ENCODE data around the gene DNAH10. TPM values are rescaled to one million over a fixed set of nuclear protein-coding genes. Genes with fewer than 3 reads are reported as not detected.

The DNAH10 gene
- total and polyA plus RNA-seq, 5 experiments from 2014 or later = 0.25 to 0.65 (median 0.30) TPM; not detected in 2

GRCh38 chr12:123853396-123854070, 91.4 kb downstream of the DNAH10 start:
- ATAC-seq = no peak
- POLR2A ChIA-PET = no interaction called here
- no peak overlapping the region for H3K27ac Mint-ChIP-seq
- no peaks in the 10 kb centered on the region for H3K27me3 Mint-ChIP-seq
- H3K4me1 Mint-ChIP-seq = peaks cover 0 to 2% (median 0%) of the 10 kb centered on the region in 4 donors
- DNase-seq = no peak
- no peak overlapping the region for H3K4me3 Mint-ChIP-seq
- H3K9me3 Mint-ChIP-seq = no peaks in the 10 kb centered on the region
- no peaks in the 10 kb centered on the region for H3K36me3 Mint-ChIP-seq

DNA sequence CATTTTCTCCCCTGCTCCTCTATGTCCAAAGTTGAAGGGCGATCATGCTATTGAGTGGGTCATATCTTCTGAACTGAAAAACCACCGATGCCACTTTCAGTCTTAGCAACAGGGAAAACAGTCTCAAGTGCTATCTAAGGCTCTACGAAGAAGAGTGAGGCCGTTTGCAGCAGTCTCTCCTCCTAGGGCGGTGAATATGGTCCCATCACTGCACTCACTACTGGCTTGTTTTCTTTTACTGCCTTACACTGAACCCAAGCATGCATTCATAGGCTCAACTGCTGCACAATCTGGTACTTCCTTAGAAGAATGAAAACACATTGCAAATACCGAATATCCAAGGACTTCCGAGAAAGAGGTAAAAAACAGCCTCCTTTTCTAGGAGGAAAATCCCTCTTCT, 92.1 kb downstream of the DNAH10 start:
- DNase-seq (no peak), ATAC-seq (no peak)
- Mint-ChIP-seq H3K27ac (no peak overlapping the region), H3K4me1 (peaks cover 0 to 2% (median 0%) of the 10 kb centered on the region in 4 donors), H3K27me3 (no peaks in the 10 kb centered on the region), H3K9me3 (no peaks in the 10 kb centered on the region), H3K36me3 (no peaks in the 10 kb centered on the region), H3K4me3 (no peak overlapping the region)
- POLR2A ChIA-PET = no interaction called here

- Mint-ChIP-seq H3K27me3 (no peaks in the 10 kb centered on the region), H3K27ac (no peak overlapping the region), H3K36me3 (no peaks in the 10 kb centered on the region), H3K4me1 (peaks cover 0 to 2% (median 0%) of the 10 kb centered on the region in 4 donors), H3K4me3 (no peak overlapping the region), H3K9me3 (no peaks in the 10 kb centered on the region)
- DNase-seq (no peak), ATAC-seq (no peak)
- POLR2A ChIA-PET = no interaction called here
Observed at GRCh38 chr12:123854918-123855317, 92.8 kb downstream of the DNAH10 start.

- POLR2A ChIA-PET = no interaction called here
- ATAC-seq (no peak), DNase-seq (no peak)
- Mint-ChIP-seq H3K9me3 (no peaks in the 10 kb centered on the region), H3K4me1 (peaks cover 0 to 2% (median 0%) of the 10 kb centered on the region in 4 donors), H3K4me3 (no peak overlapping the region), H3K27me3 (no peaks in the 10 kb centered on the region), H3K27ac (no peak overlapping the region), H3K36me3 (no peaks in the 10 kb centered on the region)
Observed at GRCh38 chr12:123856681-123857080, 94.6 kb downstream of the DNAH10 start.

- ATAC-seq = no peak
- Mint-ChIP-seq H3K36me3 (no peaks in the 10 kb centered on the region), H3K27ac (no peak overlapping the region), H3K27me3 (no peaks in the 10 kb centered on the region), H3K4me3 (no peak overlapping the region), H3K9me3 (no peaks in the 10 kb centered on the region), H3K4me1 (no peaks in the 10 kb centered on the region)
- no peak for DNase-seq
- POLR2A ChIA-PET = no interaction called here
Observed at GRCh38 chr12:123858176-123858575, 96.1 kb downstream of the DNAH10 start.

- no peak for ATAC-seq
- POLR2A ChIA-PET = no interaction called here
- no peak overlapping the region for H3K4me3 Mint-ChIP-seq
- no peak for DNase-seq
- no peak overlapping the region for H3K27ac Mint-ChIP-seq
- no peaks in the 10 kb centered on the region for H3K4me1 Mint-ChIP-seq
- H3K9me3 Mint-ChIP-seq = no peaks in the 10 kb centered on the region
- H3K27me3 Mint-ChIP-seq = no peaks in the 10 kb centered on the region
- H3K36me3 Mint-ChIP-seq = no peaks in the 10 kb centered on the region
Observed at GRCh38 chr12:123859035-123859434, 96.9 kb downstream of the DNAH10 start.

DNA sequence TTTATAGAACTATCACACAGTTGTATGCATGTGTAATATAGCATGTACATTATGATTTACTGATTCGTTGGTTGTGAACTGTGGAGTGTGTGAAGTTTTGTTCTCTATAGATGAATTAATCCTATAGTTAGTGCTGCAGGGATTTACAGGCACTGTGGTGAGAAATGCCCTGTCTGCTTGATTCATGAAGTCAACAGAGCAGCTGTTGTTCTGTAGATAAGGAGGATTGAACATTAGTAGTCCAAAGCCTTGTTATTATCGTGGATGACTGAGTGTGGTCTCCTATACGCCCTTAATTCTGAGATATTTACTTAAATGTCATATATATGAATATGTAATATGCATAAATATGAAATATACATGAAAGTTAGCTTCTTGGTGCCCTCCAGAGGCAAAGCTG, 98.3 kb downstream of the DNAH10 start:
- Mint-ChIP-seq H3K36me3 (no peaks in the 10 kb centered on the region), H3K27ac (no peak overlapping the region), H3K4me1 (no peaks in the 10 kb centered on the region), H3K27me3 (no peaks in the 10 kb centered on the region), H3K9me3 (no peaks in the 10 kb centered on the region), H3K4me3 (no peak overlapping the region)
- ATAC-seq (no peak), DNase-seq (no peak)
- POLR2A ChIA-PET = no interaction called here

GRCh38 chr12:123861392-123861791, 99.3 kb downstream of the DNAH10 start:
- POLR2A ChIA-PET = no interaction called here
- ATAC-seq (no peak), DNase-seq (no peak)
- Mint-ChIP-seq H3K27ac (no peak overlapping the region), H3K4me3 (no peak overlapping the region), H3K4me1 (no peaks in the 10 kb centered on the region), H3K36me3 (no peaks in the 10 kb centered on the region), H3K9me3 (no peaks in the 10 kb centered on the region), H3K27me3 (no peaks in the 10 kb centered on the region)

DNA sequence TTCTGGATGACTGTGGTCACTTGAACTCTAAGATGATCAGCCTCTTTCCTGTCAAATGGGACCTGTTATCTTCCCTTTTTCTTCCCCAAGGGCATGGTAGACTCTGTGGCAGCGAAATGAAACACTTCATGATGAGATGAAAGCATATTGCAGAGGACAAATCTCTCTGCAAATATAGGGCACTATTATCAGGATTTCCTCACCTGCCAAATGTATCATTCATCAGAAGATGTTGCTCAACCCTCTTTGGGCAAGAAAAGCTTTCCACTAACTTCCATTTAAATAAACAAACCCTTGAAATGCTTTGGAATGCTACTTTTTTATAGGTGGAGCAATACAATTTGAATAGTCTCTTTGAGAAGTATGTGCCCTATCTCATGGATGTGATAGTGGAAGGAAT, 105.0 kb downstream of the DNAH10 start:
- H3K27ac Mint-ChIP-seq = no peak overlapping the region
- H3K4me3 Mint-ChIP-seq = no peak overlapping the region
- H3K9me3 Mint-ChIP-seq = no peaks in the 10 kb centered on the region

GRCh38 chr12:123868791-123869190, 106.7 kb downstream of the DNAH10 start:
- Mint-ChIP-seq H3K9me3 (no peaks in the 10 kb centered on the region), H3K27ac (no peak overlapping the region), H3K4me1 (no peaks in the 10 kb centered on the region), H3K36me3 (no peaks in the 10 kb centered on the region), H3K4me3 (no peak overlapping the region), H3K27me3 (peaks cover 1 to 13% (median 6%) of the 10 kb centered on the region in 5 donors)
- ATAC-seq (no peak), DNase-seq (no peak)
- POLR2A ChIA-PET = no interaction called here

More for the DNA sequence above, 105.0 kb downstream of the DNAH10 start:
- ATAC-seq (no peak), DNase-seq (no peak)
- Mint-ChIP-seq H3K36me3 (no peaks in the 10 kb centered on the region), H3K27me3 (peaks cover 1 to 13% (median 5%) of the 10 kb centered on the region in 5 donors), H3K4me1 (no peaks in the 10 kb centered on the region)
- POLR2A ChIA-PET = no interaction called here

- POLR2A ChIA-PET = interaction anchor here (0.6 kb wide), 1 partner anchor 22 kb away, joined by 3 read pairs; no protein-coding TSS in a partner anchor
- H3K4me3 Mint-ChIP-seq = no peak overlapping the region
- no peak for DNase-seq
- no peaks in the 10 kb centered on the region for H3K4me1 Mint-ChIP-seq
- no peak for ATAC-seq
- no peak overlapping the region for H3K27ac Mint-ChIP-seq
- H3K9me3 Mint-ChIP-seq = no peaks in the 10 kb centered on the region
- H3K36me3 Mint-ChIP-seq = no peaks in the 10 kb centered on the region
- peaks cover 2 to 14% (median 6%) of the 10 kb centered on the region in 5 donors for H3K27me3 Mint-ChIP-seq
Observed at GRCh38 chr12:123873793-123874192, 111.7 kb downstream of the DNAH10 start.

- POLR2A ChIA-PET = no interaction called here
- H3K27me3 Mint-ChIP-seq = peaks cover 0 to 7% (median 4%) of the 10 kb centered on the region in 5 donors
- no peak overlapping the region for H3K27ac Mint-ChIP-seq
- no peaks in the 10 kb centered on the region for H3K4me1 Mint-ChIP-seq
- no peaks in the 10 kb centered on the region for H3K9me3 Mint-ChIP-seq
- H3K36me3 Mint-ChIP-seq = peaks cover 0 to 2% (median 0%) of the 10 kb centered on the region in 3 donors
- H3K4me3 Mint-ChIP-seq = no peak overlapping the region
- DNase-seq (no peak), ATAC-seq (no peak)
Observed at GRCh38 chr12:123877968-123878367, 115.9 kb downstream of the DNAH10 start.

DNA sequence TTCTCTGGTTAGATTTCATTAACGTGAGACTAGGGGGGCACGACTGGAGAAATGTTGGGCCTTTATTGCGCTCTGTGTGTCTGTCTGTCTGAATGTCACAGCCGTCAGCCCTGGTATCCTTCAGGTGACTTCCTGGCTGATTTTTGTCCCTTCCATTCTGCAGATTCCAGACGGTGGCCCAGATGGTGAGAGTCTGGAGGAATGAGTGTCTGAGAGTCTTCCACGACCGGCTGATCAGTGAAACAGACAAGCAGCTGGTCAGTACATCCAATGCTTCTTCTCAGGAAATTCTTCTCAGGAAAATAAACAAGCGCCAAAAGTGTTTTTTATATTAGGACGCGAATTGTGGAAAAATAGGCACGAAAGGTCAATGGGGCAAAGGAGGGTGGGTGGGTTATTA, 117.0 kb downstream of the DNAH10 start:
- peaks cover 0 to 2% (median 0%) of the 10 kb centered on the region in 3 donors for H3K36me3 Mint-ChIP-seq
- H3K4me3 Mint-ChIP-seq = no peak overlapping the region
- ATAC-seq = no peak
- H3K9me3 Mint-ChIP-seq = no peaks in the 10 kb centered on the region
- H3K27ac Mint-ChIP-seq = no peak overlapping the region
- DNase-seq = no peak
- peaks cover 0 to 12% (median 2%) of the 10 kb centered on the region in 5 donors for H3K27me3 Mint-ChIP-seq
- POLR2A ChIA-PET = no interaction called here
- H3K4me1 Mint-ChIP-seq = no peaks in the 10 kb centered on the region

DNA sequence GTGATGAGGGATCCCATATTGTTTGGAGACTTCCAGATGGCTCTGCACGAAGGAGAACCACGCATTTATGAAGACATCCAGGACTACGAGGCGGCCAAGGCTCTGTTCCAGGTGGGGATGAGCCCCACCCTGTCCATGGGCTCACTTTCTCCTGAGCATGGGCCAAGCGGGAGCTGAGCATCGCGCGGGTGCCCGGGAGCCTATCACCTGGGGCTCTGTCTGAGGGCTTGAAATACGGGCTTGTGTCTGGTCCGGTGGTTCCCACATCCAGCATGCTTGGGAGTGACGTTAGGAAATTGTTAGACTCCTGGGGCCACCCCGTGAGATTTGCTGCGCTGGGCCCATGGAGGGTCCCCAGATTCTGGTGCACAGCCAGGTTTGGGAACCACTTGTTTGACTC, 117.6 kb downstream of the DNAH10 start:
- no peaks in the 10 kb centered on the region for H3K9me3 Mint-ChIP-seq
- H3K4me1 Mint-ChIP-seq = no peaks in the 10 kb centered on the region
- no peak for ATAC-seq
- DNase-seq = no peak
- POLR2A ChIA-PET = no interaction called here
- H3K27me3 Mint-ChIP-seq = peaks cover 0 to 12% (median 2%) of the 10 kb centered on the region in 5 donors
- no peak overlapping the region for H3K4me3 Mint-ChIP-seq
- peaks cover 0 to 4% (median 0%) of the 10 kb centered on the region in 3 donors for H3K36me3 Mint-ChIP-seq
- H3K27ac Mint-ChIP-seq = no peak overlapping the region
